Fibroblast of lung (primary cell): Measurements from ENCODE around the gene FBLN1. TPM values are rescaled to one million over a fixed set of nuclear protein-coding genes. Genes with fewer than 3 reads are reported as not detected.

Experiments used
- DNase-seq, 2 donors: peaks; one replicate each; pipeline versions ENCODE4 v3.0.0 to v3.0.0-alpha.2; 2010; ENCODE audit warnings: low read depth in 2 of 2
- H2AFZ ChIP-seq: 2 replicates; pipeline ENCODE4 v1.5.1; 2012; ENCODE audit warnings: low read length, control low read depth, inconsistent platforms
- H3K27ac ChIP-seq: 2 replicates; pipeline ENCODE4 v1.5.1; 2011; ENCODE audit warnings: low read length, control low read depth; ENCODE audit not compliant: insufficient read depth
- H3K27me3 ChIP-seq: 2 replicates; pipeline ENCODE4 v1.5.1; 2011; ENCODE audit warnings: mild to moderate bottlenecking, low read length; ENCODE audit not compliant: control insufficient read depth, insufficient read depth
- H3K36me3 ChIP-seq: 2 replicates; pipeline ENCODE4 v1.5.1; 2011; ENCODE audit warnings: low read length; ENCODE audit not compliant: control insufficient read depth, insufficient read depth
- H3K4me1 ChIP-seq: 2 replicates; pipeline ENCODE4 v1.5.1; 2011; ENCODE audit warnings: low read length; ENCODE audit not compliant: control insufficient read depth, insufficient read depth; ENCODE audit errors: extremely low read depth
- H3K4me2 ChIP-seq: 2 replicates; pipeline ENCODE4 v1.5.1; 2011; ENCODE audit warnings: low read length, control low read depth; ENCODE audit not compliant: insufficient read depth; ENCODE audit errors: extremely low read depth
- H3K4me3 ChIP-seq, 4 experiments: fragments of 200-600 bp in 1 of 4; sonication (generic) in 1 of 4; replicated peaks in 1 of 4; 2 replicates each; pipeline ENCODE4 v1.5.1; 2011 to 2016; ENCODE audit warnings: low read length in 4 of 4, low read depth in 3 of 4, mild to moderate bottlenecking in 3 of 4, control low read depth in 2 of 4, inconsistent platforms in 1 of 4, mixed read lengths in 1 of 4; ENCODE audit not compliant: insufficient read depth in 1 of 4; ENCODE audit errors: control extremely low read depth in 1 of 4
- H3K79me2 ChIP-seq: 2 replicates; pipeline ENCODE4 v1.5.1; 2012; ENCODE audit warnings: mild to moderate bottlenecking, low read length, inconsistent platforms; ENCODE audit not compliant: control insufficient read depth, insufficient read depth
- H3K9ac ChIP-seq: 2 replicates; pipeline ENCODE4 v1.5.1; 2011; ENCODE audit warnings: mild to moderate bottlenecking, low read length, control low read depth; ENCODE audit not compliant: insufficient read depth
- H3K9me3 ChIP-seq: 2 replicates; pipeline ENCODE4 v1.5.1; 2012; ENCODE audit warnings: low read depth, low read length; ENCODE audit not compliant: control insufficient read depth, insufficient read depth
- H4K20me1 ChIP-seq: 2 replicates; pipeline ENCODE4 v1.5.1; 2011; ENCODE audit warnings: low read length; ENCODE audit not compliant: control insufficient read depth, insufficient read depth; ENCODE audit errors: extremely low read depth
- EZH2 ChIP-seq: IDR thresholded peaks from 2 replicates; pipeline ENCODE4 v1.5.1; 2012; ENCODE audit warnings: low read length, control low read depth, mild to moderate bottlenecking; ENCODE audit errors: missing control alignments
- polyA plus RNA-seq, 2 donors: library from polyadenylated mRNA; depleted of rRNA in 1 of 2; stranded (reverse) in 1 of 2; unstranded in 1 of 2; fragments of >200 nt; gene quantifications; 2 replicates each; pipeline ENCODE4 v1.2.1, GENCODE V29; 2011 to 2012; ENCODE audit warnings: missing spikeins in 1 of 2
- total RNA-seq: library from RNA; depleted of rRNA; stranded (reverse); fragments of >200 nt; gene quantifications from 2 replicates; pipeline ENCODE4 v1.2.1, GENCODE V29; 2014
- TF ChIP-seq, protein P1 (sequence below), 2 donors: IDR thresholded peaks in 1 of 2; conservative IDR thresholded peaks in 1 of 2; 1 replicate in 1 of 2; 2 replicates in 1 of 2; pipeline ENCODE4 v1.5.1; 2011 to 2012; ENCODE audit warnings: low read length in 2 of 2, control low read depth in 1 of 2, inconsistent platforms in 1 of 2, low read depth in 1 of 2, mild to moderate bottlenecking in 1 of 2

FBLN1 gene
- total and polyA plus RNA-seq, 2 donors (not counting 1 experiment from before 2014, with no cell fraction given), result 134 to 270 TPM

DNA sequence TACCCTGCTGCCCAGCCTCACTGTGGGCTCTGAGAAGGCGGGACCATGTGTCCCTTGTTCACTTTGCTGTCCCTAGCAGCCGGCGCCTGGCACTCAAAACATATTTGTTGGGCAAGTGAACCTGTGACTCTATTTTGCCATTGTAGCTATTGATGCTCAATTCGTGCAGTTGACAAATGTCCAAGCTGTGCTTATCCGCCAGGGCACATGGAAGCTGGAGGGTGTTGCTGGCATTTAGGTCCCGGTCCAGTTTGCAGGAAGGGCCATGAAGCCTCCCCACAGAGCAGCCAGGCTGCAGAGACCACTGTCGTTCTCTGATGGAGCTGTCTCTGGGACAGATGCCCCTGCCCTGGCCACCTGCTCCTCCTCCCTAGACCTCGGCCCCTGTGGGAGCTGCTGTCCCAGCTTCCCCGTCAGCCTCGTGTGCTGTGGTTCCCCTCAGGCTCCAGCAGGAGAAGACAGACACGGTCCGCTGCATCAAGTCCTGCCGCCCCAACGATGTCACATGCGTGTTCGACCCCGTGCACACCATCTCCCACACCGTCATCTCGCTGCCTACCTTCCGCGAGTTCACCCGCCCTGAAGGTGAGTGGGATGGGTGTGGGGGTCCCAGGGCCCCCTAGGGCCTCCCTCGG lies 71.5 kb downstream of the FBLN1 start:
- DNase-seq, result no peak
- no peaks in the 10 kb centered on the region for H3K27me3 ChIP-seq

DNA sequence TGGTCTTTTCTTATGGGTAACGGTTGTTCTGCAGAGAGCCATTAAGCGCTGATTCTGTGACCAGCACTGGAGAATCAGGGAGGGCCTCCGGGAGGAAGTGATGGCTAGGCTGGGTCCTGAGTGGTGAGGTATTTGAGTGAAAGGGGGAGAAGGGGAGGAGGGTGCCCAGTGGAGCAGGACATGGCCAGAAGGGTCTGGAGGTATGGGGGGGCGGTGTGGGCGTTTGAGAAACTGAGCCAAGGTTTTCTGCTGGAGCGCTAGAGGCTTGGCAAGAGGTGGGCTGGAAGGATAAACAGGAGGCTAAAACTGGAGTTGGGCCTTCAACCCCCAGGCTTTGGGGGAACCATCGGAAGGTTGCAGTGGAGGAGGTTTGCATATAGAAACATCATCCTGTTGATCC lies 72.5 kb downstream of the FBLN1 start:
- no peak overlapping the region for H3K4me2 ChIP-seq

More for the DNA sequence above, 71.5 kb downstream of the FBLN1 start:
- no peak overlapping the region for H3K4me3 ChIP-seq
- no peak overlapping the region for H3K4me2 ChIP-seq
- H3K9me3 ChIP-seq, result no peaks in the 10 kb centered on the region
- TF ChIP-seq EZH2, result no peak
- TF ChIP-seq, protein P1, sequence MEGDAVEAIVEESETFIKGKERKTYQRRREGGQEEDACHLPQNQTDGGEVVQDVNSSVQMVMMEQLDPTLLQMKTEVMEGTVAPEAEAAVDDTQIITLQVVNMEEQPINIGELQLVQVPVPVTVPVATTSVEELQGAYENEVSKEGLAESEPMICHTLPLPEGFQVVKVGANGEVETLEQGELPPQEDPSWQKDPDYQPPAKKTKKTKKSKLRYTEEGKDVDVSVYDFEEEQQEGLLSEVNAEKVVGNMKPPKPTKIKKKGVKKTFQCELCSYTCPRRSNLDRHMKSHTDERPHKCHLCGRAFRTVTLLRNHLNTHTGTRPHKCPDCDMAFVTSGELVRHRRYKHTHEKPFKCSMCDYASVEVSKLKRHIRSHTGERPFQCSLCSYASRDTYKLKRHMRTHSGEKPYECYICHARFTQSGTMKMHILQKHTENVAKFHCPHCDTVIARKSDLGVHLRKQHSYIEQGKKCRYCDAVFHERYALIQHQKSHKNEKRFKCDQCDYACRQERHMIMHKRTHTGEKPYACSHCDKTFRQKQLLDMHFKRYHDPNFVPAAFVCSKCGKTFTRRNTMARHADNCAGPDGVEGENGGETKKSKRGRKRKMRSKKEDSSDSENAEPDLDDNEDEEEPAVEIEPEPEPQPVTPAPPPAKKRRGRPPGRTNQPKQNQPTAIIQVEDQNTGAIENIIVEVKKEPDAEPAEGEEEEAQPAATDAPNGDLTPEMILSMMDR (conservative IDR thresholded peaks at IDR 0.05 in 1 of 2, IDR thresholded peaks at IDR 0.05 in 1 of 2; ENCODE audit: low read depth in 1 of 2, low read length in 2 of 2), result no peak
- no peaks in the 10 kb centered on the region for H4K20me1 ChIP-seq
- H3K27ac ChIP-seq, result no peak overlapping the region
- no peaks in the 10 kb centered on the region for H3K36me3 ChIP-seq
- no peak overlapping the region for H3K9ac ChIP-seq
- H2AFZ ChIP-seq, result no peak overlapping the region
- H3K4me1 ChIP-seq, result no peaks in the 10 kb centered on the region
- no peaks in the 10 kb centered on the region for H3K79me2 ChIP-seq

DNA sequence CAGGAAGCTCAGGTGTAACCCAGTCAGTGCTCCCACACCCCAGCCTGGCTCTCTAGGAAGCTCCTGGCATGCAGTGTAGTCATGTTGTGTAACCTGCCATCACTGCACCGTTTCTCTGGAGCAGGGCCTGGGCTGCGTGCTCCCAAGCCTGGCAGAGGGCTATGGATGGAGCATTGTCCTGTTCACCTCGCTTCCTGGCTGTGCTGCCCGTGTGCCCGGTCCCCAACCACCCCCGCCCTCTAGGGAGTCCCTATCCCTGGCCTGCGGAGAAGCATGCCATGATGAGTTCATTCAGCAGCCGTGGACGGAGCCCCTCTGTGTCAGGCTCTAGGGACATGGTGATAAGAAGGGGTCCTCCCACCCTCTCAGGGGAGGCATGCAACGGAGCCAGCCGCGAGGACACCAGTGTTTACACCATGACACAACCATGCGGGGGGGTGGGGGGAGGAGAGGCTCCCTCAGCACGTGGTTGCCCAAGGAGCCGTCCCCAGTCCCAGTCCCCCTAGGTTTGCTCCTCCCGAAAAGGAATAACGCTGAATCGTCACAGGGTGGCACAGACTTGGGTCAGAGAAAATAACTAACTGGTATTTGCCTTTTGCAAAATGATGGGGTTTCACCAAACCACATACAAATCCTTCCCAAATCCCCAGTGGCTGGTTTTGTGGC lies 73.1 kb downstream of the FBLN1 start:
- no peaks in the 10 kb centered on the region for H3K79me2 ChIP-seq
- H3K9me3 ChIP-seq, result no peaks in the 10 kb centered on the region
- H3K36me3 ChIP-seq, result no peaks in the 10 kb centered on the region
- no peaks in the 10 kb centered on the region for H3K4me1 ChIP-seq
- H3K4me3 ChIP-seq, result no peak overlapping the region
- H3K27me3 ChIP-seq, result no peaks in the 10 kb centered on the region
- H2AFZ ChIP-seq, result no peak overlapping the region
- H3K4me2 ChIP-seq, result no peak overlapping the region
- no peaks in the 10 kb centered on the region for H4K20me1 ChIP-seq
- H3K9ac ChIP-seq, result no peak overlapping the region
- H3K27ac ChIP-seq, result no peak overlapping the region
- DNase-seq, result no peak
- TF ChIP-seq EZH2, result no peak
- TF ChIP-seq, protein P1 (conservative IDR thresholded peaks at IDR 0.05 in 1 of 2, IDR thresholded peaks at IDR 0.05 in 1 of 2; ENCODE audit: low read depth in 1 of 2, low read length in 2 of 2), result no peak

More for the DNA sequence above, 72.5 kb downstream of the FBLN1 start:
- Histone ChIP-seq H3K9me3 (no peaks in the 10 kb centered on the region), H4K20me1 (no peaks in the 10 kb centered on the region), H3K4me3 (no peak overlapping the region), H2AFZ (no peak overlapping the region), H3K79me2 (no peaks in the 10 kb centered on the region), H3K36me3 (no peaks in the 10 kb centered on the region), H3K27ac (no peak overlapping the region), H3K9ac (no peak overlapping the region), H3K4me1 (no peaks in the 10 kb centered on the region), H3K27me3 (no peaks in the 10 kb centered on the region)
- no peak for DNase-seq
- no peak for TF ChIP-seq EZH2
- TF ChIP-seq, protein P1 (conservative IDR thresholded peaks at IDR 0.05 in 1 of 2, IDR thresholded peaks at IDR 0.05 in 1 of 2; ENCODE audit: low read depth in 1 of 2, low read length in 2 of 2), result no peak
